Peyer's patch (tissue), 4 donors: ENCODE measurements around the gene CD164L2. TPM values are rescaled to one million over a fixed set of nuclear protein-coding genes. Genes with fewer than 3 reads are reported as not detected.
A peak's percentile ranks its signal among the peaks of the same experiment; 100 is the strongest.
"Not testable (repeated sequence)": the region's sequence is repeated elsewhere in the genome, so short reads cannot be mapped to it uniquely, and the experiment has no call there.

Source experiments
- DNase-seq, 3 donors: peaks; one replicate each; pipeline ENCODE4 v3.0.0-alpha.2; 2017 to 2019
- H3K27ac ChIP-seq, 4 donors: fragments of 200-600 bp; sonication (generic); one replicate each; pipeline ENCODE4 v1.5.1; 2016 to 2019
- H3K27me3 ChIP-seq, 2 donors: fragments of 200-600 bp; sonication (generic); one replicate each; pipeline ENCODE4 v1.5.1; 2019
- H3K36me3 ChIP-seq, 3 donors: fragments of 200-600 bp; sonication (generic); one replicate each; pipeline ENCODE4 v1.5.1; 2016 to 2019
- H3K4me1 ChIP-seq, 4 donors: fragments of 200-600 bp; sonication (generic); one replicate each; pipeline ENCODE4 v1.5.1; 2016 to 2019
- H3K4me3 ChIP-seq, 4 donors: fragments of 200-600 bp; sonication (generic); 1 replicate in 3 of 4; 2 replicates in 1 of 4; pipeline ENCODE4 v1.5.1; 2016 to 2019; ENCODE audit warnings: mild to moderate bottlenecking in 1 of 4
- H3K9me3 ChIP-seq, 4 donors: fragments of 200-600 bp; sonication (generic); one replicate each; pipeline ENCODE4 v1.5.1; 2016 to 2019; ENCODE audit warnings: mild to moderate bottlenecking in 1 of 4
- CTCF ChIP-seq, 6 experiments: fragments of 450-650 bp in 4 of 6; fragments of 200-600 bp in 2 of 6; sonication (generic) in 1 of 6; IDR thresholded peaks; one replicate each; pipeline ENCODE4 v1.5.1; 2017 to 2019; ENCODE audit warnings: antibody characterized with exemption in 6 of 6, mild to moderate bottlenecking in 3 of 6, moderate library complexity in 1 of 6
- POLR2A ChIP-seq, 2 donors: fragments of 450-650 bp; IDR thresholded peaks; one replicate each; pipeline ENCODE4 v1.5.1; 2017; ENCODE audit warnings: antibody characterized with exemption in 2 of 2, mild to moderate bottlenecking in 2 of 2, moderate library complexity in 2 of 2
- total RNA-seq, 4 donors: library from RNA; depleted of rRNA; stranded (reverse); fragments of >200 nt; gene quantifications; one replicate each; pipeline ENCODE4 v1.1.0, GENCODE V29; 2016

CD164L2 gene
- not detected for total RNA-seq

GRCh38 chr1:27383039-27383605 lies at the start of gene CD164L2:
Gene CD164L2, minus strand, starts transcription at chr1:27383333. Its CDS starts 94 bp downstream, at chr1:27383239.
- DNase-seq = peak in 2 of 3 donors; percentile 79 to 87
- H3K9me3 ChIP-seq = no peaks in the 10 kb centered on the region
- H3K27ac ChIP-seq = no peak within 1 kb of the TSS
- peaks cover 0 to 7% (median 0%) of the 10 kb centered on the region in 4 donors for H3K4me1 ChIP-seq
- TF ChIP-seq CTCF (IDR thresholded peaks at IDR 0.05) = no peak
- no peak for TF ChIP-seq POLR2A (IDR thresholded peaks at IDR 0.05)
- H3K4me3 ChIP-seq = peak within 1 kb of the TSS in 2 of 4 donors; percentile 33 to 34
- H3K27me3 ChIP-seq = no peaks in the 10 kb centered on the region
- H3K36me3 ChIP-seq = no peaks in the 10 kb centered on the region

- DNase-seq, H3K27me3 ChIP-seq, H3K4me3 ChIP-seq, H3K9me3 ChIP-seq: not testable (repeated sequence)
- peaks cover 0 to 66% (median 34%) of the 10 kb centered on the region in 4 donors for H3K4me1 ChIP-seq
- H3K36me3 ChIP-seq = peaks cover 0 to 11% (median 0%) of the 10 kb centered on the region in 3 donors
- peak overlapping the region in 1 of 4 donors; percentile 78 for H3K27ac ChIP-seq
Measured at GRCh38 chr1:27432725-27433124, 49.6 kb upstream of the CD164L2 start.

- H3K27ac ChIP-seq = peak overlapping the region; percentile 33 to 75 (median 62)
- H3K36me3 ChIP-seq = peaks cover 0 to 22% (median 0%) of the 10 kb centered on the region in 3 donors
- TF ChIP-seq CTCF (IDR thresholded peaks at IDR 0.05) (no peak), POLR2A (IDR thresholded peaks at IDR 0.05) (no peak)
- no peaks in the 10 kb centered on the region for H3K9me3 ChIP-seq
- DNase-seq = no peak
- peaks cover 0 to 54% (median 27%) of the 10 kb centered on the region in 4 donors for H3K4me1 ChIP-seq
- H3K4me3 ChIP-seq = no peak overlapping the region
- no peaks in the 10 kb centered on the region for H3K27me3 ChIP-seq
Measured at GRCh38 chr1:27431601-27431940, 48.4 kb upstream of the CD164L2 start.

- H3K4me3 ChIP-seq = no peak overlapping the region
- peaks cover 0 to 24% (median 0%) of the 10 kb centered on the region in 3 donors for H3K36me3 ChIP-seq
- peak overlapping the region; percentile 33 to 75 (median 62) for H3K27ac ChIP-seq
- no peaks in the 10 kb centered on the region for H3K9me3 ChIP-seq
- DNase-seq = peak in 2 of 3 donors; percentile 48 to 62
- H3K4me1 ChIP-seq = peaks cover 0 to 49% (median 25%) of the 10 kb centered on the region in 4 donors
- no peaks in the 10 kb centered on the region for H3K27me3 ChIP-seq
- TF ChIP-seq POLR2A (IDR thresholded peaks at IDR 0.05) = no peak
- TF ChIP-seq CTCF (IDR thresholded peaks at IDR 0.05) = no peak
Measured at GRCh38 chr1:27430903-27431600, 47.9 kb upstream of the CD164L2 start.

GRCh38 chr1:27429029-27429425 lies 45.9 kb upstream of the CD164L2 start:
- H3K4me3 ChIP-seq = peak overlapping the region in 1 of 4 donors; percentile 19
- peaks cover 0 to 31% (median 0%) of the 10 kb centered on the region in 3 donors for H3K36me3 ChIP-seq
- peak overlapping the region in 3 of 4 donors; percentile 70 to 75 (median 75) for H3K27ac ChIP-seq
- no peak for DNase-seq
- H3K27me3 ChIP-seq = no peaks in the 10 kb centered on the region
- no peaks in the 10 kb centered on the region for H3K9me3 ChIP-seq
- TF ChIP-seq CTCF (IDR thresholded peaks at IDR 0.05) (no peak), POLR2A (IDR thresholded peaks at IDR 0.05) (no peak)
- H3K4me1 ChIP-seq = peaks cover 0 to 29% (median 17%) of the 10 kb centered on the region in 4 donors
